ENCODE results near the gene POLR3A. TPM values are rescaled to one million over a fixed set of nuclear protein-coding genes. Genes with fewer than 3 reads are reported as not detected.

POLR3A gene
- total RNA-seq, 2 experiments from 2014 or later, result 16.2 to 17.5 TPM

DNA sequence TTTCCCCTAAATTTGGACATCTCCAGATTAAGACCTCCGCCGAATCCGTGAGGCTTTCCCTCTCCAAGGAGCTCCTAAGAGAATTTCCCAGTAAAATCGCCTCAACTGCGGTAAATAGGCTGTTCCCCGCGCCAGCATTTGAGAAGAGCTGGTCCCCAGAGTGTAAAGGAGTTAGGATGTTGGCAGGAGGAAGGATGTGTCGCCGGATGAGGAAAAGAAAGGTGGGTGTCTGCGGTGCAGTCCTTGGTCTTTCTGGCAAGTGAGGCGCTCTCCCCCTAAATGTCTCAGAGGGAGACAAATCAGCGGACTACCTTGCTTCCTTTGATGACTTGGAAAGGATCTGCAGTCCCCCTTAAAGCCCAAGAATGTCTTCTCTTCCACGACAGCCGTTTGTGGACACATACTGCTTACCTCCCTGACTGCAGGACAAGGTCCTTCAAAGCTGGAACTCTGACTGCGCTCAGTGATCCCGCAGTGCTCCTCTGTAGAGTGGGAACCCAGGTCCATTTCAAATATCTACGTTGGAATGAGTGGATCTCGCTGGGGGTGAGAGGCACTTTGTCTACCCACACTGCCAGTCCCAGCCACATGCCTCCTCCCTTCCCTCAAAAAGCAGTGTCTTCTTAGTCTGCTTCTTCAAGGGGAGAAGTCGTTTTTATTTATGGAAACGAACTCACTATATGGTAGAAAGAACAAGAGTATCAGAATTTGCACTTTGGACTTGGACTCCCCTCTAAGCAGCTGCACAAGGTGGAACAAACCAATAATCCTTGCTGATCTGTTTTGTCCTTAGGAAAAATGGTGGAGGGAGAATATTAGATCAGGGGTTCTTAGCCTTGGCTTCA lies 101.7 kb downstream of the POLR3A start:
- H3K4me1 Mint-ChIP-seq (ENCODE audit: low read depth), result peaks cover 12% of the 10 kb centered on the region
- POLR2A ChIA-PET, result interaction anchor here (0.6 kb wide), 1 partner anchor 518 kb away, joined by 3 read pairs; no protein-coding TSS in a partner anchor
- ATAC-seq (no peak), DNase-seq (no peak)
- intact Hi-C loops (cut with micrococcal nuclease), result no loop called here
- H3K4me3 Mint-ChIP-seq, result peak overlapping the region; percentile 66
- H3K9me3 Mint-ChIP-seq, result no peaks in the 10 kb centered on the region
- no peaks in the 10 kb centered on the region for H3K36me3 Mint-ChIP-seq (ENCODE audit: low read depth)
- peak overlapping the region; percentile 9 for H3K27ac Mint-ChIP-seq
- CTCF ChIA-PET, result interaction anchor here (1.0 kb wide), 1 partner anchor 102 kb away, joined by 3 read pairs; the partner anchor contains the start of gene POLR3A
- peaks cover 32% of the 10 kb centered on the region for H3K27me3 Mint-ChIP-seq
- TF ChIP-seq, protein P1, sequence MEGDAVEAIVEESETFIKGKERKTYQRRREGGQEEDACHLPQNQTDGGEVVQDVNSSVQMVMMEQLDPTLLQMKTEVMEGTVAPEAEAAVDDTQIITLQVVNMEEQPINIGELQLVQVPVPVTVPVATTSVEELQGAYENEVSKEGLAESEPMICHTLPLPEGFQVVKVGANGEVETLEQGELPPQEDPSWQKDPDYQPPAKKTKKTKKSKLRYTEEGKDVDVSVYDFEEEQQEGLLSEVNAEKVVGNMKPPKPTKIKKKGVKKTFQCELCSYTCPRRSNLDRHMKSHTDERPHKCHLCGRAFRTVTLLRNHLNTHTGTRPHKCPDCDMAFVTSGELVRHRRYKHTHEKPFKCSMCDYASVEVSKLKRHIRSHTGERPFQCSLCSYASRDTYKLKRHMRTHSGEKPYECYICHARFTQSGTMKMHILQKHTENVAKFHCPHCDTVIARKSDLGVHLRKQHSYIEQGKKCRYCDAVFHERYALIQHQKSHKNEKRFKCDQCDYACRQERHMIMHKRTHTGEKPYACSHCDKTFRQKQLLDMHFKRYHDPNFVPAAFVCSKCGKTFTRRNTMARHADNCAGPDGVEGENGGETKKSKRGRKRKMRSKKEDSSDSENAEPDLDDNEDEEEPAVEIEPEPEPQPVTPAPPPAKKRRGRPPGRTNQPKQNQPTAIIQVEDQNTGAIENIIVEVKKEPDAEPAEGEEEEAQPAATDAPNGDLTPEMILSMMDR (IDR thresholded peaks at IDR 0.05), result no peak

GRCh38 chr10:77926566-77927401 lies 102.5 kb downstream of the POLR3A start, which contains the start of gene DLG5:
Gene DLG5 (minus strand): TSS chr10:77926755. CDS start chr10:77926520, 235 bp downstream.
- H3K36me3 Mint-ChIP-seq (ENCODE audit: low read depth), result no peaks in the 10 kb centered on the region
- ChIA-PET CTCF (interaction anchor here (1.0 kb wide), 1 partner anchor 103 kb away, joined by 3 read pairs; the partner anchor contains the start of gene POLR3A), POLR2A (no interaction called here)
- TF ChIP-seq, protein P1 (IDR thresholded peaks at IDR 0.05), result no peak
- peaks cover 12% of the 10 kb centered on the region for H3K4me1 Mint-ChIP-seq (ENCODE audit: low read depth)
- peaks cover 36% of the 10 kb centered on the region for H3K27me3 Mint-ChIP-seq
- ATAC-seq (peak; percentile 60), DNase-seq (peak; percentile 12)
- peak within 1 kb of the TSS; percentile 66 for H3K4me3 Mint-ChIP-seq
- H3K27ac Mint-ChIP-seq, result peak within 1 kb of the TSS; percentile 9
- intact Hi-C loops (cut with micrococcal nuclease), result no loop called here
- no peaks in the 10 kb centered on the region for H3K9me3 Mint-ChIP-seq

GRCh38 chr10:77925795-77926565 lies 103.3 kb downstream of the POLR3A start:
- TF ChIP-seq, protein P1 (IDR thresholded peaks at IDR 0.05), result no peak
- Mint-ChIP-seq H3K4me3 (peak overlapping the region; percentile 41), H3K4me1 (ENCODE audit: low read depth) (peaks cover 12% of the 10 kb centered on the region), H3K36me3 (ENCODE audit: low read depth) (no peaks in the 10 kb centered on the region), H3K27me3 (peaks cover 39% of the 10 kb centered on the region), H3K9me3 (no peaks in the 10 kb centered on the region), H3K27ac (no peak overlapping the region)
- ATAC-seq (peak; percentile 77), DNase-seq (peak; percentile 32)
- CTCF ChIA-PET, result interaction anchor here (1.1 kb wide), 1 partner anchor 79 kb away, joined by 4 read pairs; no protein-coding TSS in a partner anchor
- intact Hi-C loops (cut with micrococcal nuclease), result no loop called here
- POLR2A ChIA-PET, result no interaction called here

- H3K4me1 Mint-ChIP-seq (ENCODE audit: low read depth), result peaks cover 12% of the 10 kb centered on the region
- POLR2A ChIA-PET, result no interaction called here
These were observed 103.9 kb downstream of the POLR3A start for GRCh38 chr10:77925410-77925794.

More at GRCh38 chr10:77925410-77925794, 103.9 kb downstream of the POLR3A start:
- intact Hi-C loops (cut with micrococcal nuclease), result no loop called here
- CTCF ChIA-PET, result interaction anchor here (1.0 to 1.1 kb wide), 2 partner anchors 12 to 78 kb away, joined by 4 read pairs; no protein-coding TSS in a partner anchor
- Mint-ChIP-seq H3K27ac (no peak overlapping the region), H3K27me3 (peaks cover 40% of the 10 kb centered on the region), H3K4me3 (peak overlapping the region; percentile 13), H3K9me3 (no peaks in the 10 kb centered on the region), H3K36me3 (ENCODE audit: low read depth) (no peaks in the 10 kb centered on the region)
- no peak for ATAC-seq
- TF ChIP-seq, protein P1 (IDR thresholded peaks at IDR 0.05), result no peak
- no peak for DNase-seq
